ENCODE measurements around the gene SMPD1. TPM values are rescaled to one million over a fixed set of nuclear protein-coding genes. Genes with fewer than 3 reads are reported as not detected.

Gene SMPD1
- total and polyA plus RNA-seq, 2 donors (not counting 1 experiment from before 2014, with no cell fraction given) = 52.2 to 74.9 TPM

- Histone ChIP-seq H3K79me2 (ENCODE audit: control insufficient read depth, insufficient read depth, low read length) (no peaks in the 10 kb centered on the region), H4K20me1 (ENCODE audit: control insufficient read depth, extremely low read depth, insufficient read depth, low read length) (no peaks in the 10 kb centered on the region), H3K9ac (ENCODE audit: insufficient read depth, low read length) (no peak overlapping the region), H3K4me1 (ENCODE audit: control insufficient read depth, extremely low read depth, insufficient read depth, low read length) (no peaks in the 10 kb centered on the region), H3K4me3 (replicated peaks in 1 of 4; ENCODE audit: control extremely low read depth in 1 of 4, insufficient read depth in 1 of 4, low read depth in 3 of 4, low read length in 4 of 4) (no peak overlapping the region), H3K27me3 (ENCODE audit: control insufficient read depth, insufficient read depth, low read length) (no peaks in the 10 kb centered on the region), H2AFZ (ENCODE audit: low read length) (no peak overlapping the region), H3K4me2 (ENCODE audit: extremely low read depth, insufficient read depth, low read length) (no peak overlapping the region), H3K27ac (ENCODE audit: insufficient read depth, low read length) (no peak overlapping the region), H3K9me3 (ENCODE audit: control insufficient read depth, insufficient read depth, low read depth, low read length) (no peaks in the 10 kb centered on the region), H3K36me3 (ENCODE audit: control insufficient read depth, insufficient read depth, low read length) (no peaks in the 10 kb centered on the region)
- DNase-seq (ENCODE audit: low read depth in 2 of 2) = no peak
- TF ChIP-seq CTCF (conservative IDR thresholded peaks at IDR 0.05 in 1 of 2, IDR thresholded peaks at IDR 0.05 in 1 of 2; ENCODE audit: low read depth in 1 of 2, low read length in 2 of 2) = no peak
- no peak for TF ChIP-seq EZH2 (IDR thresholded peaks at IDR 0.05; ENCODE audit: low read length, missing control alignments)
These were observed 24.6 kb upstream of the SMPD1 start for GRCh38 chr11:6365659-6366058.

- H3K9ac ChIP-seq (ENCODE audit: insufficient read depth, low read length) = no peak overlapping the region
- H3K4me1 ChIP-seq (ENCODE audit: control insufficient read depth, extremely low read depth, insufficient read depth, low read length) = no peaks in the 10 kb centered on the region
- H3K36me3 ChIP-seq (ENCODE audit: control insufficient read depth, insufficient read depth, low read length) = no peaks in the 10 kb centered on the region
- H4K20me1 ChIP-seq (ENCODE audit: control insufficient read depth, extremely low read depth, insufficient read depth, low read length) = no peaks in the 10 kb centered on the region
- no peak for DNase-seq (ENCODE audit: low read depth in 2 of 2)
- TF ChIP-seq CTCF (conservative IDR thresholded peaks at IDR 0.05 in 1 of 2, IDR thresholded peaks at IDR 0.05 in 1 of 2; ENCODE audit: low read depth in 1 of 2, low read length in 2 of 2) (no peak), EZH2 (IDR thresholded peaks at IDR 0.05; ENCODE audit: low read length, missing control alignments) (no peak)
- H3K27me3 ChIP-seq (ENCODE audit: control insufficient read depth, insufficient read depth, low read length) = no peaks in the 10 kb centered on the region
- H2AFZ ChIP-seq (ENCODE audit: low read length) = no peak overlapping the region
- H3K79me2 ChIP-seq (ENCODE audit: control insufficient read depth, insufficient read depth, low read length) = no peaks in the 10 kb centered on the region
- no peak overlapping the region for H3K27ac ChIP-seq (ENCODE audit: insufficient read depth, low read length)
- no peak overlapping the region for H3K4me3 ChIP-seq (replicated peaks in 1 of 4; ENCODE audit: control extremely low read depth in 1 of 4, insufficient read depth in 1 of 4, low read depth in 3 of 4, low read length in 4 of 4)
- no peak overlapping the region for H3K4me2 ChIP-seq (ENCODE audit: extremely low read depth, insufficient read depth, low read length)
- H3K9me3 ChIP-seq (ENCODE audit: control insufficient read depth, insufficient read depth, low read depth, low read length) = no peaks in the 10 kb centered on the region
These were observed 18.4 kb upstream of the SMPD1 start for GRCh38 chr11:6371825-6372224.

- Histone ChIP-seq H3K9ac (ENCODE audit: insufficient read depth, low read length) (no peak overlapping the region), H3K27me3 (ENCODE audit: control insufficient read depth, insufficient read depth, low read length) (no peaks in the 10 kb centered on the region), H3K27ac (ENCODE audit: insufficient read depth, low read length) (no peak overlapping the region), H3K36me3 (ENCODE audit: control insufficient read depth, insufficient read depth, low read length) (no peaks in the 10 kb centered on the region), H4K20me1 (ENCODE audit: control insufficient read depth, extremely low read depth, insufficient read depth, low read length) (no peaks in the 10 kb centered on the region), H3K4me3 (replicated peaks in 1 of 4; ENCODE audit: control extremely low read depth in 1 of 4, insufficient read depth in 1 of 4, low read depth in 3 of 4, low read length in 4 of 4) (no peak overlapping the region), H3K79me2 (ENCODE audit: control insufficient read depth, insufficient read depth, low read length) (no peaks in the 10 kb centered on the region), H3K9me3 (ENCODE audit: control insufficient read depth, insufficient read depth, low read depth, low read length) (no peaks in the 10 kb centered on the region), H3K4me1 (ENCODE audit: control insufficient read depth, extremely low read depth, insufficient read depth, low read length) (no peaks in the 10 kb centered on the region), H2AFZ (ENCODE audit: low read length) (no peak overlapping the region), H3K4me2 (ENCODE audit: extremely low read depth, insufficient read depth, low read length) (no peak overlapping the region)
- no peak for DNase-seq (ENCODE audit: low read depth in 2 of 2)
- TF ChIP-seq EZH2 (IDR thresholded peaks at IDR 0.05; ENCODE audit: low read length, missing control alignments) = no peak
- TF ChIP-seq CTCF (conservative IDR thresholded peaks at IDR 0.05 in 1 of 2, IDR thresholded peaks at IDR 0.05 in 1 of 2; ENCODE audit: low read depth in 1 of 2, low read length in 2 of 2) = no peak
These were observed 12.2 kb upstream of the SMPD1 start for GRCh38 chr11:6377902-6378639.
